ENCODE measurements around the gene AUTS2.

DNA sequence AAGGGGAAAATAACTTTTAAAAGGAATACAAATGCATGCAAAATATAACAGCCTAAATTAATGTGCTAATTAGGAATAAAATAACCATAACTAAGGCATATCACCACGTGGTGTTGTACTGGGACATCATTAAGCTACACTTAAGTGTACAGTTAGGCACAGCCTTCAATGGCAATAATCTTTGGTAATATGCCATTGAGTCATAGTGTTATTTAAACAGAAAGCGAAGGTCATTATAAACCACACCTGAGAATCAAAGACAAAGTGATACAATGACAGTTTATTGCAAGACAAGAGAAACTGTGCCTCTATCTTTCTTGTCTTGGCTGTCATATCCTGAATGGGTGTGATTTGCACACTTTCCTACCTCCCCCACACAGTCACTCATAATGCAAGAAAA is 30.5 kb upstream of the AUTS2 start:
- TF ChIP-seq YY1 (IDR thresholded peaks at IDR 0.05; ENCODE audit: insufficient read depth, insufficient read length) = no peak
- TF ChIP-seq ZNF274 (IDR thresholded peaks at IDR 0.05; ENCODE audit: low read depth, low read length) = no peak
- no peak for TF ChIP-seq SUZ12 (IDR thresholded peaks at IDR 0.05; ENCODE audit: extremely low read depth, insufficient read depth, insufficient read length)
